Endodermal cell (in vitro differentiated cells): Measurements from ENCODE around the gene ADK. TPM values are rescaled to one million over a fixed set of nuclear protein-coding genes. Genes with fewer than 3 reads are reported as not detected.

Experiments
- DNase-seq: peaks from one replicate; pipeline ENCODE4 v3.0.0-alpha.2; 2017
- H3K27ac ChIP-seq: 2 replicates; pipeline ENCODE4 v1.5.1; 2013; ENCODE audit warnings: mild to moderate bottlenecking, low read depth, low read length, moderate library complexity
- H3K27me3 ChIP-seq: 2 replicates; pipeline ENCODE4 v1.6.1; 2013; ENCODE audit warnings: mild to moderate bottlenecking, low read length, moderate library complexity; ENCODE audit not compliant: insufficient read depth, control insufficient read depth, poor library complexity, severe bottlenecking
- H3K36me3 ChIP-seq: 2 replicates; pipeline ENCODE4 v1.7.0; 2013; ENCODE audit warnings: mild to moderate bottlenecking, low read length, moderate library complexity; ENCODE audit not compliant: control insufficient read depth, insufficient read depth
- H3K4me1 ChIP-seq: one replicate; pipeline ENCODE4 v1.7.0; 2013; ENCODE audit warnings: low read length; ENCODE audit not compliant: control insufficient read depth, insufficient read depth
- H3K4me3 ChIP-seq: 2 replicates; pipeline ENCODE4 v1.5.1; 2013; ENCODE audit warnings: mild to moderate bottlenecking, low read length, moderate library complexity
- H3K9ac ChIP-seq: 2 replicates; pipeline ENCODE4 v1.6.1; 2013; ENCODE audit warnings: mild to moderate bottlenecking, low read length, moderate library complexity; ENCODE audit not compliant: poor library complexity, severe bottlenecking; ENCODE audit errors: extremely low read depth
- H3K9me3 ChIP-seq: 2 replicates; pipeline ENCODE4 v1.6.1; 2013; ENCODE audit warnings: mild to moderate bottlenecking, low read length, moderate library complexity; ENCODE audit not compliant: control insufficient read depth
- H3K27ac Mint-ChIP-seq: 2 replicates; pipeline ENCODE4 v1.8.0; 2020; ENCODE audit warnings: mixed read lengths
- H3K27me3 Mint-ChIP-seq: 2 replicates; pipeline ENCODE4 v1.8.0; 2021; ENCODE audit warnings: mild to moderate bottlenecking, mixed read lengths; ENCODE audit not compliant: insufficient read depth
- H3K36me3 Mint-ChIP-seq: 2 replicates; pipeline ENCODE4 v1.8.0; 2020; ENCODE audit warnings: low read depth, mixed read lengths
- H3K4me1 Mint-ChIP-seq: 2 replicates; pipeline ENCODE4 v1.8.0; 2020; ENCODE audit warnings: mixed read lengths
- H3K4me3 Mint-ChIP-seq: 2 replicates; pipeline ENCODE4 v1.8.0; 2020; ENCODE audit warnings: mild to moderate bottlenecking, moderate library complexity, mixed read lengths
- H3K9me3 Mint-ChIP-seq: 2 replicates; pipeline ENCODE4 v1.8.0; 2020; ENCODE audit warnings: mild to moderate bottlenecking, mixed read lengths
- whole genome bisulfite sequencing, 2 experiments: methylation state at CpG; one replicate each; pipeline versions ENCODE4 v1.1.5 to v1.1.7; 2013; ENCODE audit warnings: missing lambda C conversion rate in 2 of 2, mixed read lengths in 1 of 2; ENCODE audit not compliant: insufficient coverage in 1 of 2, insufficient read length in 1 of 2; 5-methylcytosine and 5-hydroxymethylcytosine counted together
- total RNA-seq, 2 donors: library from RNA; stranded (reverse); fragmentation: NEBNext Ultra II Directional in 1 of 2; extraction: Animal tissue kit (Norgen Biotek cat#: 25700) in 1 of 2; gene quantifications; 2 replicates in 1 of 2; 3 replicates in 1 of 2; pipeline ENCODE4 v1.2.1, GENCODE V29; 2021
- TF ChIP-seq, protein P1 (sequence below): fragments of 200-600 bp; sonication (generic); conservative IDR thresholded peaks from 2 replicates; pipeline ENCODE4 v1.5.0; 2021; ENCODE audit warnings: antibody characterized with exemption, mild to moderate bottlenecking

ADK gene
- total RNA-seq, 2 donors from 2014 or later = 23.6 to 36.7 TPM

DNA sequence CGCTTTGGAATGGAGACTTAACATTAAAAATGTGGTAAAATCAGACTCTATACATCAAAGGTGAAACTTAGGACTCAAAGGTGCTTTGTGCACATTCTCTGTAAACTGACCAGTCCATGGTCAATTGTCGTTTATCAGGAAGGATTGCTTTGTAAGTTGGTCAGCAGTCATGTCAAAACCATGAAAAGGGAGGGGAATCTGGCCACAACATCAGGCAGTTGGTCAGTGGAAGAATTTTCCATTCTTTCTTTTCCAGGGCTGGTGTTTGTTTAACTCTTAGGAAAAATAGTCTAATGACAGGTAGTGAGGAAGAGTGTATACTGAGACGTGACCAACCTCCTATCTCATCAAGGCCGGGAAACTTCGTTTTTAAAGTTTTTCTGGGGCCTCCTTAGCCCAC lies 226.5 kb downstream of the ADK start:
- Histone ChIP-seq H3K36me3 (no peaks in the 10 kb centered on the region), H3K9ac (no peak overlapping the region), H3K4me1 (no peaks in the 10 kb centered on the region), H3K27ac (no peak overlapping the region), H3K9me3 (no peaks in the 10 kb centered on the region), H3K4me3 (no peak overlapping the region), H3K27me3 (no peaks in the 10 kb centered on the region)
- no peak for DNase-seq
- no peaks in the 10 kb centered on the region for H3K9me3 Mint-ChIP-seq
- H3K36me3 Mint-ChIP-seq = no peaks in the 10 kb centered on the region
- WGBS, 2 experiments = 86 to 100% methylated on average over 1 to 5 of the region's 5 CpGs
- H3K27ac Mint-ChIP-seq = no peak overlapping the region
- H3K27me3 Mint-ChIP-seq = no peaks in the 10 kb centered on the region
- TF ChIP-seq, protein P1, sequence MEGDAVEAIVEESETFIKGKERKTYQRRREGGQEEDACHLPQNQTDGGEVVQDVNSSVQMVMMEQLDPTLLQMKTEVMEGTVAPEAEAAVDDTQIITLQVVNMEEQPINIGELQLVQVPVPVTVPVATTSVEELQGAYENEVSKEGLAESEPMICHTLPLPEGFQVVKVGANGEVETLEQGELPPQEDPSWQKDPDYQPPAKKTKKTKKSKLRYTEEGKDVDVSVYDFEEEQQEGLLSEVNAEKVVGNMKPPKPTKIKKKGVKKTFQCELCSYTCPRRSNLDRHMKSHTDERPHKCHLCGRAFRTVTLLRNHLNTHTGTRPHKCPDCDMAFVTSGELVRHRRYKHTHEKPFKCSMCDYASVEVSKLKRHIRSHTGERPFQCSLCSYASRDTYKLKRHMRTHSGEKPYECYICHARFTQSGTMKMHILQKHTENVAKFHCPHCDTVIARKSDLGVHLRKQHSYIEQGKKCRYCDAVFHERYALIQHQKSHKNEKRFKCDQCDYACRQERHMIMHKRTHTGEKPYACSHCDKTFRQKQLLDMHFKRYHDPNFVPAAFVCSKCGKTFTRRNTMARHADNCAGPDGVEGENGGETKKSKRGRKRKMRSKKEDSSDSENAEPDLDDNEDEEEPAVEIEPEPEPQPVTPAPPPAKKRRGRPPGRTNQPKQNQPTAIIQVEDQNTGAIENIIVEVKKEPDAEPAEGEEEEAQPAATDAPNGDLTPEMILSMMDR = no peak
- no peaks in the 10 kb centered on the region for H3K4me1 Mint-ChIP-seq
- no peak overlapping the region for H3K4me3 Mint-ChIP-seq

DNA sequence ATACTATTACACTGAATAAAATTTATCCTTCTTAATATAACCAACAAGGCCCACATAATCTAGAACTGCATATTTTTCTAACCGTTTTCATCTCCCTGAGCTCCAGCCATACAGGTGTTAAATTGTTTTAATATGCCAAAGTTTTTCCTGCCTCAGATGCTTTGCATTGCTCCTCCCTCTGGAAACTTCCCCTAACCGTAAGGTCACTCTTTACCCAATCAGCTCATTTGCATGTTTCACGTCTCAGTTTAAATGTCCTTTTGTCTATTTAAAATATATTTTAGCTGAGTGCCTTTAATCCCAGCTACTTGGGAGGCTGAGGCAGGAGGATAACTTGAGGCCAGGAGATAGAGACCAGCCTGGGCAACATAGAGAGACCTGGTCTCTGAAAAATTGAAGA lies 228.5 kb downstream of the ADK start:
- no peaks in the 10 kb centered on the region for H3K4me1 Mint-ChIP-seq

DNA sequence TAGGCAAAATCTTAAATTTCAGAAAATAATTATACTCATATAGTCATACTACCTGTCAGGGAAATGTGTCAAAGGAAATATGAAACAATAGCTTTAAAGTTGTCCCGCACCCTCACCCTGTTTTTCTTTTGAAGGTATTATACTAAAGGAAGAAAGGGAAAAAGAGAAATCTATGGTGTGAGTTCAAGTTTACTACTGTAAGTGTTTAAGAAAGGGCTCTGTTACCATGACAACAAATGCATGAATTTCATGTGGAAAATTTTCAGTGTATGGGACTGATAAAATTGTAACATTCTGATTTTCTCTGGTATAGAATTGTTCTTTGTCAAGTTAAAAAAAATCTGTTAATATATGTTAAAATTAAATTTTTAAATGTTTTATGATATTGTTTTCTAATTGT lies 229.8 kb downstream of the ADK start:
- Mint-ChIP-seq H3K4me1 (no peaks in the 10 kb centered on the region), H3K4me3 (no peak overlapping the region), H3K9me3 (no peaks in the 10 kb centered on the region), H3K27me3 (no peaks in the 10 kb centered on the region), H3K27ac (no peak overlapping the region), H3K36me3 (no peaks in the 10 kb centered on the region)
- no peak overlapping the region for H3K9ac ChIP-seq
- no peak for DNase-seq
- H3K4me1 ChIP-seq = no peaks in the 10 kb centered on the region
- H3K9me3 ChIP-seq = no peaks in the 10 kb centered on the region
- 100% methylated on average over 1 of the region's 1 CpG for WGBS, 2 experiments
- H3K36me3 ChIP-seq = no peaks in the 10 kb centered on the region
- TF ChIP-seq, protein P1 = no peak
- no peak overlapping the region for H3K27ac ChIP-seq
- no peaks in the 10 kb centered on the region for H3K27me3 ChIP-seq
- no peak overlapping the region for H3K4me3 ChIP-seq

More for the DNA sequence above, 228.5 kb downstream of the ADK start:
- Histone ChIP-seq H3K36me3 (no peaks in the 10 kb centered on the region), H3K4me3 (no peak overlapping the region), H3K27ac (no peak overlapping the region), H3K4me1 (no peaks in the 10 kb centered on the region), H3K9me3 (no peaks in the 10 kb centered on the region), H3K27me3 (no peaks in the 10 kb centered on the region), H3K9ac (no peak overlapping the region)
- 84 to 87% methylated on average over 2 to 3 of the region's 3 CpGs for WGBS, 2 experiments
- H3K4me3 Mint-ChIP-seq = no peak overlapping the region
- no peaks in the 10 kb centered on the region for H3K36me3 Mint-ChIP-seq
- H3K9me3 Mint-ChIP-seq = no peaks in the 10 kb centered on the region
- TF ChIP-seq, protein P1 = no peak
- H3K27me3 Mint-ChIP-seq = no peaks in the 10 kb centered on the region
- no peak for DNase-seq
- H3K27ac Mint-ChIP-seq = no peak overlapping the region
